GM03348 (cell line): ENCODE measurements around the gene DIP2C.
A peak's percentile ranks its signal among the peaks of the same experiment; 100 is the strongest.
"Not testable (repeated sequence)": the region's sequence is repeated elsewhere in the genome, so short reads cannot be mapped to it uniquely, and the experiment has no call there.

ENCODE experiments used
- DNase-seq: peaks from one replicate; pipeline ENCODE4 v3.0.0; 2012; ENCODE audit warnings: low spot score

Gene DIP2C

DNA sequence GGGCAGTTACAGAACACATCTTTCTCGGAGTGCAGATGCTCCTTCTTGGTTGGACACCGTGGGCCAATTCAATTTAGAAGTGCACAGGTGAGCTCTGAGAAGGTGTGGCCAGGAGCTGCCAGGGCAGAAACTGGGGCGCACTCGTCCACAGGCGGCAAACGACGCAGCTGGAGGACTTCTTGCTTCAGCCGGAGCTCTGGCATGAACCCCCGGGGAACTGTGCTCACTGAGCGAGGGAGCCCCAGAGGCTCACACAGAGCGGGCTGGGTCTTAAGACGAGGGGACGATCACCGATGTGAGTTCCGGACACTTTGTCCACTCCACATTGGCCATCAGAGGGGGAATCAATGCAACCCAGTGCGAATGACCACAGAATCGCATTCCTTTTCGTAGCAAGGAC lies 413.8 kb downstream of the DIP2C start:
- DNase-seq: no peak

DNA sequence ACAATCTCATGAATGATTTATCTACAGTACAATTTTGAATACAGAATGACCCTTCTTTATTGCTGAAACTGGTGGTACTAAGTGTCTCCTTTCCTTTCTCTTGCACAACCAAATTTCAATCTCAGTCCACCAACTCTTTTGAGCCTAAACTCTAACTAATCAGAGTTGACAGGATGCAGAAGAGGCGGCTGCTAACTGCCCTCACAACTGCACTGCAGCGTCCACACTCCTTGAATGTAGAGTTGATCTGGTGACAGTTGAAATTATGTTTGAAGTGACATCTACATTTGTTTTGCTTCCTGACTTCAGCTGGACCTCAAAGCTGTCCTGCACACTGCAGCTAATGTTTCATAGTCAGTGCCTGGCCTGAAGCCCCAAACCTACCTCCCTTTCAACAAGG lies 414.6 kb downstream of the DIP2C start:
- no peak for DNase-seq

DNA sequence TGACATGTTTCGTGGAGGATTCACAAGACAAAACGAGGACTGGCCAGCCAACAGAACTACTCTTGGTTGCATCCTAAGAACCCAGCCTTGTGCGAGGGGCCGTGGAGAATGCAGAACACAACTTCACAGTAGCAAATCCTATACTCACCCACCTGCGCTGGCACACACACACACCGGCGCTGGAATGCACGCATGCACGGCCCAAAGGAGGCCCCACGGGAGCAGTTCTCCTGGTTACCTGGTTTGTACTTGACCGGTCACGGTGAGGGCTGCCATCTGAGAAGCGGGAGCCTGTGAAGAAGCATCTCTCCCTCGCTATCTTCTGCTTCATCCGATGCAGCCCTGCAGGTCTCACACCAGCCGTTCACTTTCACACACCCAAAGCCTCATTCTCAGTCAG lies 416.4 kb downstream of the DIP2C start:
- DNase-seq: no peak

DNA sequence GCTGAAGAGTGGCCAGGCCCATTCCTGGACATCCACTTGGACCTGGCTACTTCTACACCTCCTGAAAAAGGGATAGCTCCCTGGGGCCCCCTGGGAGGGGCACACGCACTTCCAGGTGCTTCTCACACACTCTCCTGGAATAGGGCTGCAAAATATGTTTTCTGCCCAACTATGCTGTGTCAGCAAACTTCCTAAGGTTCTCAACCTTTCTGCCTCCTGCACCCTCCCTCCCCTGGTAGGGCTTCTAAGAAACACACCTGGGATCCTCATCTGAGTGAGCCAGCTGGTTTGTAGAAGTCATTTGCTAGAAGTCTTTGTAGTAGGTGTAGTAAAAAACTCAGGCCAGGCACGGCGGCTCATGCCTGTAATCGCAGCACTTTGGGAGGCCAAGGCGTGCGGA lies 417.7 kb downstream of the DIP2C start:
- DNase-seq: no peak

DNA sequence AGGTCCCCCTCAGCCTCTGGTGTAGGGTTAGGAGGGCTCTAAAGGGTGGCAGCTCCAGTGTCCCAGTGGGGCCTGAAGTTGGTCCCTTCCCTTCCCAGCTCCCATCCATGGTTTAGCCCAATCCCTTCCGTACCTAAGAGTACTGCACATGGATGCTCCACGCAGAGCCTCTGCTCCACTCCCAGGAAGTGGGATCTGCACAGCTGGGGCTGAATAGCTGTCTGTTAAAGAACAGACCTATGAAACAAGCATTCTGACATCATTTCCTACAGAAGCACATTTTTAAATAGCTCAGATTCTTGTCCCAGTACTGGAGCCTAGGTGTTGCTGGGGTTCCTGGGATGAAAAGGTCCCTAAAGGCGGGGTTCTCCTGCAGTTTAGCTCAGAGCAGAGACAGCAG lies 418.3 kb downstream of the DIP2C start:
- DNase-seq: no peak

DNA sequence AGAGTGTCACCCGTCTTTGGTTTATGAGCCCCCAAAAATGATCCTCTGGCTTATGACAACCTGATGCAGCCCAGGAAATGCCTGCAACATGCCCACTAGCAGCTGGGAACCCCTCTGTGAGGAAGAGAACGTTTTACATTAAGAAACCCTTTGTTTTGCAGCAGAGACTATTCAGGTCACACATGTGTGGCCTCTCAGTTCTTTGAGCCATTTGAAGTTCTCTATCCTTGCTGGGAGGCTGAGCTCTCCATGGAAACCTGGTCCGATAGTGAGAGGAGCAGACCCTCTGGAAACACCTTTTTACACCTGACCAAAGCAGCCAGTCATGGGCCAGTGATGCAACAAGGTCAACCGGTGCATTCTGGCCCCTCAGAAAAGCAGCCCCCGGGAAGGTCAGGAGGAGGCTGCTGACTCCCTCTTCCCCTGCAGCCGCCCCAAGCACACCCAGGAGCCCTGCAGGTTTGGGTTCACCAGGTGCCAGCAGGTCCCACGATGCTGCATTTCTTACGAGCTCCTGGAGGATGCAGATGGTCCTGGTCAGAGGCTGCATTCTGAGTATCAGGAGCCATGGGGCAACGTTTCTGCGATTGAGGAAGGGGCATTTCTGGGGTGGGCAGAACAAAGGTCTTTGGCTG lies 419.9 kb downstream of the DIP2C start:
- DNase-seq: no peak

DNA sequence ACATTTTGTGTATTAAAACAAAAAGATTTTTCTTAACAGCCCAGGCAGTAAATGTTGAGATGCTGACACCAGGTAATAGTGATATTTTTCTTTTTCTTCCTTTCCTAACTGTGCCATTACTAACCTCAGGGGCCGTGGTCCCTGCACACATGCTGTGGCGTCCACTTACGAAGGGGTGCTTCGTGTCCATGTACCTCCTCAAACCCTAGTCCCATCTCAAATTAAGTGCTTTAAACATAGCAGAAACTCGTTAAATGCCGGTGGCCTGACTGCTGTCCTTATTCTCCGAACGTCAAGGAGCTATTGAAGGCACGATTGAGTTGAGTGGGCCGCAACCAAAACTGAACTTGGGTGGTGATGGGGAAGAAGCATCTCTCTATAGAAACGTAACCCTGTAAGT lies 421.8 kb downstream of the DIP2C start:
- no peak for DNase-seq

DNA sequence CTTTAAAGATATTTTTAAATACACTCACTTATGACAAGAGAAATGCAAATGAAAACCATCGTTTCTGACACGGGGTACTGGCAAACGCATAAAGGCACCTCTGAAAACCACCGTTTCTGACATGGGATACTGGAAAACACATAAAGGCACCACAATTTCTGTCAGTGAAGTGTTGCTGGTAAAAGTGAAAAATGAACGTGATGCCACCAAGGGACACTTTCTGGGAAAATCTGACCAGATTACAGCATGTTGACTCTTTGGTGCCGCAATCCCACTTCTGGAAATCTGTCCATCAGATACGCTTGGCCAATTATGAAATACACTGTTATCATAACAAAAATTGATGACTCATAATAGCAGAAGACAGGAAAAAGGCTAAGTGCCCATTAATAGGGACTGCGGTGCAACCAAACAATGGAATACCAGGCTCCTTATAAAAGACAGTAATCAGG lies 422.5 kb downstream of the DIP2C start:
- no peak for DNase-seq

DNA sequence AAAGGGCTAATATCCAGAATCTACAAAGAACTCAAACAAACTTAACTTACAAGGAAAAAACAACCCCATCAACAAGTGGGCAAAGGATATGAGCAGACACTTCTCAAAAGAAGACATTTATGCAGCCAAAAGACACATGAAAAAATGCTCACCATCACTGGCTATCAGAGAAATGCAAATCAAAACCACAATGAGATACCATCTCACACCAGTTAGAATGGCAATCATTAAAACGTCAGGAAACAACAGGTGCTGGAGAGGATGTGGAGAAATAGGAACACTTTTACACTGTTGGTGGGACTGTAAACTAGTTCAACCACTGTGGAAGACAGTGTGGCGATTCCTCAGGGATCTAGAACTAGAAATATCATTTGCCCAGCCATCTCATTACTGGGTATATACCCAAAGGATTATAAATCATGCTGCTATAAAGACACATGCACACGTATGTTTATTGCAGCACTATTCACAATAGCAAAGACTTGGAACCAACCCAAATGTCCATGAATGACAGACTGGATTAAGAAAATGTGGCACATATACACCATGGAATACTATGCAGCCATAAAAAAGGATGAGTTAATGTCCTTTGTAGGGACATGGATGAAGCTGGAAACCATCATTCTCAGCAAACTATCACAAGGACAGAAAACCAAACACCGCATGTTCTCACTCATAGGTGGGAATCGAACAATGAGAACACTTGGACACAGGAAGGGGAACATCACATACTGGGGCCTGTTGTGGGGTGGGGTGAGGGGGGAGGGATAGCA lies 423.5 kb downstream of the DIP2C start:
- DNase-seq: not testable (repeated sequence)

DNA sequence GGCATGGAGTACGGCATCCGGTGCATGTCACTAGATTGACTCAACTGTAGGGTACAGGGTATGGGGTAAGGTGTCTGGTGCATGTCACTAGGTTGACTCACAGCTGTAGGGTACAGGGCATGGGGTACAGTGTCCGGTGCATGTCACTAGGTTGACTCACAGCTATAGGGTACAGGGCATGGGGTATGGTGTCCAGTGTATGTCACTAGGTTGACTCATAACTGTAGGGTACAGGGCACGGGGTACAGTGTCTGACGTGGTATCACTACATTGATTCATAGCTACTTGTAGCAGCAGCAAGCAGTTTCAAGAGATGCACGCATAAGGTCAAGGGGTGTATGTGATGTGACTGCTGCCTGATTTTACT lies 424.4 kb downstream of the DIP2C start:
- DNase-seq: not testable (repeated sequence)

DNA sequence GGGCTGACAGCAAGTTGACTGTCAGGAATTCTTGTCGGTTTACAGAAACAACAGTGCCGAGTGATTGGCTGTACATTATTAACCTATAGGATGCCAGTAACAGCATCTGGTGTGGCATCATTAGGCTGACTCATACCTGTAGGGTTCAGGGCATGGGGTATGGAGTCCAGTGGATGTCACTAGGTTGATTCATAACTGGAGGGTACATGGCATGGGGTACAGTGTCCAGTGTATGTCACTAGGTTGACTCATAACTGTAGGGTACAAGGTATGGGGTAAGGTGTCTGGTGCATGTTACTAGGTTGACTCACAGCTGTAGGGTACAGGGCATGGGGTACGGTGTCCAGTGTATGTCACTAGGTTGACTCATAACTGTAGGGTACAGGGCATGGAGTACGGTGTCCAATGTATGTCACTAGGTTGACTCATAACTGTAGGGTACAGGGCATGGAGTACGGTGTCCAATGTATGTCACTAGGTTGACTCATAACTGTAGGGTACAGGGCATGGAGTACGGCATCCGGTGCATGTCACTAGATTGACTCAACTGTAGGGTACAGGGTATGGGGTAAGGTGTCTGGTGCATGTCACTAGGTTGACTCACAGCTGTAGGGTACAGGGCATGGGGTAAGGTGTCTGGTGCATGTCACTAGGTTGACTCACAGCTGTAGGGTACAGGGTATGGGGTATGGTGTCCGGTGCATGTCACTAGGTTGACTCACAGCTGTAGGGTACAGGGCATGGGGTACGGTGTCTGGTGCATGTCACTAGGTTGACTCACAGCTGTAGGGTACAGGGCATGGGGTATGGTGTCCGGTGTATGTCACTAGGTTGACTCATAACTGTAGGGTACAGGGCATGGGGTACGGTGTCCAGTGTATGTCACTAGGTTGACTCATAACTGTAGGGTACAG lies 425.1 kb downstream of the DIP2C start:
- DNase-seq: not testable (repeated sequence)

DNA sequence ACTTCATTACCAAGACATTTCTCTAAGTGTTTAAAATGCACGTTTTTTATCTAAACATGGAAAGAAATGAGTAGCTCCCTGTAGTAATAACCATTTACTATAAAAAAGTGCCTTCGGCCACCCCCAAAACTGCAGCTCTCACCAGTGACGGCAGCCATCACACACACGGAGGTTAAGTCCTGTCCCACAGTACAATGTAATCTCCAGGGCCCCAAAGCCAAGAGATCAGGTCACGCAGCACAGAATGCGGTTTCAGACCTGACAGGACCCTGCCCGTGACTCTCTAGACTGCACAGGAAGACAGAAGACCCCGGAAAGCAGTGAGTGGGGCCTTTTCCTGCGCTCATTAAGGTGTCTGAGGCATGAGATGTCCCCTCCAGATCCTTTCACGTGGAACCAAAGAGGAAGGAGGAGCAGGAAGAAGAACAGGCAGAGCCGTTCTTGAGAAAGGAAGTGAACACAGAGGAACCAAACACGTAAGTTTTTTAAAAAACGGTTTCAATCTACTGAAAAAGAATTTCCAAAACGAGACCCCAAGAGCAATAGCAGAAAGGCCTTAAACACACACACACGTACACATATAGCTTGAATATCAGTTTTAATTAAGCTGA lies 428.5 kb downstream of the DIP2C start:
- DNase-seq: no peak

DNA sequence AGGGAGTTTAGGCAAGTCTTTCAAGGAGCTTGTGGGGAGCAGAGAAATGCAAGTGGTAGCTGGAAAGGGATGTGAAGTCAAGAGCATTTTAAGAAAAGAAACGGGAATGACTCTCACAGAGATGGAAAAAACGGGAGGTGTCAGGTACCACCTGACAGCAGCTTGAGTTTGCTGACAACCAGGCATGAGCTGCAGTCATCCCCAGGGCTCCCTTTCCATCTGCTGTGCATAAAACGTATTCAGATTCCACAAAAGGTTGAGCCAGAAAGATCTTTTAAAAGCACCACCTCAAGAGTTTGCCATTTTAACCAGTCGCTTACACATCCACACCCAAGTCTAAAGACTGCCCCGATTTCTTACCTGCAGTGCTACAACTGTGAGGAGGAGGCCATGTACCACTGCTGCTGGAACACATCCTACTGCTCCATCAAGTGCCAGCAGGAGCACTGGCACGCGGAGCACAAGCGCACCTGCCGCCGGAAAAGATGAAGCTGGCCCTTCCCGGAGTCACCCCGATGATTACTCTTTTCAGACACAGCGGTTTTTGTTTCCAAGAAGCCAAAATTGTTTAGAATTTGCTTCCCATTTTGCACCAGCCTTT lies 437.4 kb downstream of the DIP2C start:
- DNase-seq: no peak

DNA sequence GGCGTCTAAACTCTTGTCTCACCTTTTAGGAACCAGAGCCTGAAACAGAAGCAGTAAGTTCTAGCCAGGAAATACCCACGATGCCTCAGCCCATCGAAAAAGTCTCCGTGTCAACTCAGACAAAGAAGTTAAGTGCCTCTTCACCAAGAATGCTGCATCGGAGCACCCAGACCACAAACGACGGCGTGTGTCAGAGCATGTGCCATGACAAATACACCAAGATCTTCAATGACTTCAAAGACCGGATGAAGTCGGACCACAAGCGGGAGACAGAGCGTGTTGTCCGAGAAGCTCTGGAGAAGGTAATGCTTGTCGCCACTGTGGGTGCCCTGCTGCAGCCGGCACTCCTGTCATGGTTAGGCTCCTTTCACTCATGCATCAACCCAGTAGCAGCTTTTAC lies 441.2 kb downstream of the DIP2C start:
- DNase-seq: no peak

DNA sequence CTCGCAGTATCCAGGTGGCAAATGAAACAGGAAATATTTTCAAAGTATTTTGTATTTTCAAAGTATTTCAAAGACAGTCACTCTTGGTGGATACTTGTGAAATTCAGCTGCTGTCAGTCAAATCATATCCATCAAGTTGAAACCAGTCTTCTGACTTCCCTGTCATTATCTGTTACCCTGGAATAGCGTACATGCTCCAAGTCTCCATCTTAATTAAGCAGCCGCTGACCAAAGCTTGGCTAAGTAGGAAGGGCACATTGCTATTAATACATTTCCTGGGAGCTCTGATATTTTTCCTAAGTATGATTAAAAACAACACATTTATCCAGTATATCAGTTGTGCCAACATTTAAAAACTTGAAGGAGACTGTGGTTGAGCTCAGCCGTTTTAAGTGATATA lies 442.0 kb downstream of the DIP2C start:
- DNase-seq: no peak

DNA sequence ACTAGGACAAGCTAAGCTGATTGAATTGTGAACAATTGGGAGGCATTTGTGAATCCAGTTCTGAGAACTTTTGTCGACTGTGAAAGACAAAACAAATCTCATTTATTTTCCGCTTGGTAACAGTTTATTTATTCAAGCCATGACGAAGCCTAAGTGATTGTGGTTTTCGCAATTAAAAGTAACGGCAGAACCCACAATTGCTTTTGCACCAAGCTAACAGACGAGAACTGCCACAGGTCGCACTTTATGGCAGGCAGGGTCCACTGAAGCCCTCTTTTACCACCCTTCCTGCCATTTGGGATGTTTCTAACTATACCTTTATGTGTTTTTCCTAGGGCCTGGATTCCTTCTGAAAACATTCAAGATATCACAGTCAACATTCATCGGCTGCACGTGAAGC lies 443.0 kb downstream of the DIP2C start:
- no peak for DNase-seq

DNA sequence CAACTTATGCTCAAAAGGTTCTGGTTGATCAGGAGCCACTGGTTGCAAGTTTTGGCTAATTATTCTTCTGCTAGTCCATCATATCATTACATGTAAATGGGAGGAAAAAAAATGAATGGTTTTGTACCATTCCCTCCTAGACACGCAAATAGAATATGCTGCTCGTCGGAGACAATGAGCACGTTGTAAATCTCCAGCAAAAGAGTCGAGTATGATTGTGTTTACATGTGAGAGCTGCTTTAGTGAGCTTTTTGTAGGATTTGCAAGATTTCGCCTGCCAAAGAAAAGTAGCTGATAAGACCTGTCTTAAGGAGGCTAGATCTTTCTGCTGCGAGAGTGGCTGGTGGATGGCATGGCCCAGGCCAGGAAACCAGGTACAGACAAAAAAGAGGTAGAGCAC lies 445.2 kb downstream of the DIP2C start:
- no peak for DNase-seq

DNA sequence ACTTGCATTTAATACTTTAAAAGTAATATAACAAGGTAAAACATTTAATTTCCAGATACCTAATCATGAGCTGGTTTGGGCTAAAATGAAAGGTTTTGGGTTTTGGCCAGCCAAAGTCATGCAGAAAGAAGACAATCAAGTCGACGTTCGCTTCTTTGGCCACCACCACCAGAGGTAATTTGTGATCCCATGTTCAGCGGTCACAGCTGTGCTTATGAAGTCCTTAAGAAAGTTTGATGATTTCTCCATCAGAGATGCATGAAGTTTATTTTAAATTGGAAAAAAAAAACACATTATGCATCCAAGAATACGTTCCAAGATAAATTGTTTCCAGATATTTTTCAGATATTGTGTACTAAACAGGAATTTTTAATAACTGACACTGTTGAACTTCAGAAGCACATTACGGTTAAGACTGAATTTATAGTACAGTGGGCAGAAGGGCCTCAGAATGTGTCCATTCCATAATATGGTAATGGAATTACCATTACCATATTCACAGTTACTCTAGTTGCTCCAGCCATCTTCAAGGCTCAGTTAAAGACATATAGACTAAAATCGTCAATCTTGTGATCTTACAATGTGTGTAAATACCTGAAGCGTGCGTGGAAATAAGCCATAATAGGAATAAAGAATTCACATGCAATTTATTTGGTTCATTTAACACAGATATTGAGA lies 447.4 kb downstream of the DIP2C start:
- no peak for DNase-seq

DNA sequence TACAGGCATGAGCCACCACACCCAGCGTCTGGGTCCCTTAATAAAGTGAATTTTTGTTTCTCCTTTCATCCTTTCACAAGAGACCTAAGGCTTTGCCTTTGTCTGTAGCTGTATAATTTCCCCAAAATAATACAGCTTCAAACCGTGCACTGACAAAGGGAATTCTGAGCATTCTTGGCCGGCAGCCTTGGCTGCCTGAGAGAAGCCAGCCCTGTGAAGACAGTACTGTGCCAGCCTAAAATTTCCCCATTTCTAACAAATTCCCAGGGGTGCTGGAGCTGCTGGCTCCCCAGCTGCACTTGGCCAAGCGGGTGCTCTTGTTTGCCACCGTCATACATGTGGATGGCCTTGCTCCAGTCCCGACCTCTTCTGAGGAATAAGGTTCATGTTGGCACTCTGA lies 448.0 kb downstream of the DIP2C start:
- DNase-seq: peak; percentile 33

DNA sequence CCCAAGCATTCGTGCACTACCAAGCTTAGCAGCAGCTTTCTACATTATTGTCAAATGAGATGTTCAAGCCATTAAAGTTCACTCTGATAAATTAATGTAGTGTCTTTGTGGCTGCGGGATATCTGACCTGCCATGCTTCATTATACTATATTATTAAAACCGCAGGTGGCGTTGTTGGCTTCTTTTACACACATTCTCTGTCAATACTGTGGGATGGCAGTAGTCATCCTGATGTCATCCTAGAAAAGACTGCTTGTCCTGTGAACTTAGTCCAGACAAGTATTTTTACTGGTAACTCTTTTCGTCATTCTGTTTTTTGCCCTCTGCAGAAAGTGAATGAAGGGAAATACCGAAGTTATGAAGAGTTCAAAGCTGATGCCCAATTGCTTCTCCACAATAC lies 450.4 kb downstream of the DIP2C start:
- DNase-seq: no peak

DNA sequence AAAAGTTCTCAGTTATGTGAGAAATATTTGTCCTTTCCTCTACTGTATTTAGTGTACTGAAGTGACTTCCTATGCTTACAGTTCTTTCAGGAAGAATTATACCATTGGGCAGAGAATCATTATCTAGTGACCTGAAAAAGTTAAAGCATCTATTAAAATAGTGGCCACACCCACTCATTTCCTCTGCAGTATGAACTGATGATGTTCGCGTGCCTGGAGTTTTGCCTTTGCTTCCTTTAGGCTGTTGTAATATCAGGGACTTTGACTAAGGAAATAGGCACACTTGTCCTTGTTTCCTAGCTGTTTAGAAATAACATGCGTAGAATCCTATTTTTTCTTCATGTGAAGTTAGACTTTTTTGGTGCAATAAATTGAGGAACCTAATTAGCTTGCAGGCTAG lies 453.6 kb downstream of the DIP2C start:
- peak; percentile 33 for DNase-seq
